ENCODE data around the gene MAGEF1.

The MAGEF1 gene

DNA sequence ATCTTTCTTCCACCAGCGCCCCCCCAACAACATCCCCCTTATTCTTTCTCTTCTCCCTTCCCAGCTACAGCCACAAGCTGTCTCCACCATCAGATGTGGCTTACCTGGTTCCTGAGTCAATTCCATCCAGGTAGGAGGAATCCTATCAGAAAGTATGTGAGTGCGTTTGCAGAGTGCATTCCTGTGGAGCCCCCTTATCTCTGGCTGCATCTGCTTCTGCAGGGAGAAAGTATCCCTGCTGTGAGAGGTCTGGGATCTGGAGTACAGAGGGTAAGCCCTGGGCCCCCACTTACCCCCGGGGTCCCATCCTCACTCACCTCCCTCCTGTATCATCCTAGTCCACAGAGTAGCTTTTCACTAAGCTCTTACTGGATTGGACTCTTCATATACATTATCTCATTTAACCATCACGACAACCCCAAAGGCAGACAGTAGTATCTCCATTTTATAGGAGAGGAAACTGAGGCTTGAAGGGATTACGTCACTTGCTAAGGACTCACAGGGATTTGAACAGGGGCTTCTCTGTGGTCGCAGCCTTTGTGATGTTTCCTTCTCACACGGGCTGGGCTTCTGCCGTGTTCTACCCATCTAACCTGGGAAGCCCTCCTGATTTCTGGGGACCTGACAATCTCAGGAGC is 22.2 kb upstream of the MAGEF1 start:
- TF ChIP-seq SIN3A (IDR thresholded peaks at IDR 0.05; ENCODE audit: borderline replicate concordance, insufficient read depth, low read length) (no peak), POLR2AphosphoS5 (IDR thresholded peaks at IDR 0.05; ENCODE audit: low read depth, low read length) (no peak), TAF1 (IDR thresholded peaks at IDR 0.05; ENCODE audit: borderline replicate concordance, insufficient read depth, low read length) (no peak), FOXP2 (optimal IDR thresholded peaks at IDR 0.05; ENCODE audit: borderline replicate concordance, extremely low read depth, extremely low read length, insufficient read depth) (no peak)
- TF ChIP-seq, protein P1, sequence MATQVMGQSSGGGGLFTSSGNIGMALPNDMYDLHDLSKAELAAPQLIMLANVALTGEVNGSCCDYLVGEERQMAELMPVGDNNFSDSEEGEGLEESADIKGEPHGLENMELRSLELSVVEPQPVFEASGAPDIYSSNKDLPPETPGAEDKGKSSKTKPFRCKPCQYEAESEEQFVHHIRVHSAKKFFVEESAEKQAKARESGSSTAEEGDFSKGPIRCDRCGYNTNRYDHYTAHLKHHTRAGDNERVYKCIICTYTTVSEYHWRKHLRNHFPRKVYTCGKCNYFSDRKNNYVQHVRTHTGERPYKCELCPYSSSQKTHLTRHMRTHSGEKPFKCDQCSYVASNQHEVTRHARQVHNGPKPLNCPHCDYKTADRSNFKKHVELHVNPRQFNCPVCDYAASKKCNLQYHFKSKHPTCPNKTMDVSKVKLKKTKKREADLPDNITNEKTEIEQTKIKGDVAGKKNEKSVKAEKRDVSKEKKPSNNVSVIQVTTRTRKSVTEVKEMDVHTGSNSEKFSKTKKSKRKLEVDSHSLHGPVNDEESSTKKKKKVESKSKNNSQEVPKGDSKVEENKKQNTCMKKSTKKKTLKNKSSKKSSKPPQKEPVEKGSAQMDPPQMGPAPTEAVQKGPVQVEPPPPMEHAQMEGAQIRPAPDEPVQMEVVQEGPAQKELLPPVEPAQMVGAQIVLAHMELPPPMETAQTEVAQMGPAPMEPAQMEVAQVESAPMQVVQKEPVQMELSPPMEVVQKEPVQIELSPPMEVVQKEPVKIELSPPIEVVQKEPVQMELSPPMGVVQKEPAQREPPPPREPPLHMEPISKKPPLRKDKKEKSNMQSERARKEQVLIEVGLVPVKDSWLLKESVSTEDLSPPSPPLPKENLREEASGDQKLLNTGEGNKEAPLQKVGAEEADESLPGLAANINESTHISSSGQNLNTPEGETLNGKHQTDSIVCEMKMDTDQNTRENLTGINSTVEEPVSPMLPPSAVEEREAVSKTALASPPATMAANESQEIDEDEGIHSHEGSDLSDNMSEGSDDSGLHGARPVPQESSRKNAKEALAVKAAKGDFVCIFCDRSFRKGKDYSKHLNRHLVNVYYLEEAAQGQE (IDR thresholded peaks at IDR 0.05; ENCODE audit: insufficient read depth in 1 of 2, low read depth in 2 of 2, low read length in 2 of 2): no peak

DNA sequence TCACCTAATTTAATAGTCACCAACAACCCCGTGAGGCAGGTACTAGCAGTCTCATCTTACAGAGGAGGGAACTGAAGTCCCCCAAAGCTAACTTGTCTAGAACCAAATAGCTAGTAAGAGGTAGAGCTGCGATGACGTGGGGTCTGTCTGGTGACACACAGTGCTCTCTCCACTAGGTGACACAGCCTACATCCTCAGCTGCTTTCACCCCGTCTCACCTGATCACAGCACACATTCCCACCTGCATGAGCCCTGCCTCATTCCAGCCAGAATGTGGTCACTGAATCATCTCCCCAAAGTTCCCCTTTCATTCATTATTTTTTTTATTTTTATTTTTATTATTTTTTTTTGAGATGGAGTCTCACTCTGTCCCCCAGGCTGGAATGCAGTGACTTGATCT is 21.3 kb upstream of the MAGEF1 start:
- TF ChIP-seq POLR2AphosphoS5 (IDR thresholded peaks at IDR 0.05; ENCODE audit: low read depth, low read length) (no peak), SIN3A (IDR thresholded peaks at IDR 0.05; ENCODE audit: borderline replicate concordance, insufficient read depth, low read length) (no peak), TAF1 (IDR thresholded peaks at IDR 0.05; ENCODE audit: borderline replicate concordance, insufficient read depth, low read length) (no peak), FOXP2 (optimal IDR thresholded peaks at IDR 0.05; ENCODE audit: borderline replicate concordance, extremely low read depth, extremely low read length, insufficient read depth) (no peak)
- TF ChIP-seq, protein P1 (IDR thresholded peaks at IDR 0.05; ENCODE audit: insufficient read depth in 1 of 2, low read depth in 2 of 2, low read length in 2 of 2): no peak

DNA sequence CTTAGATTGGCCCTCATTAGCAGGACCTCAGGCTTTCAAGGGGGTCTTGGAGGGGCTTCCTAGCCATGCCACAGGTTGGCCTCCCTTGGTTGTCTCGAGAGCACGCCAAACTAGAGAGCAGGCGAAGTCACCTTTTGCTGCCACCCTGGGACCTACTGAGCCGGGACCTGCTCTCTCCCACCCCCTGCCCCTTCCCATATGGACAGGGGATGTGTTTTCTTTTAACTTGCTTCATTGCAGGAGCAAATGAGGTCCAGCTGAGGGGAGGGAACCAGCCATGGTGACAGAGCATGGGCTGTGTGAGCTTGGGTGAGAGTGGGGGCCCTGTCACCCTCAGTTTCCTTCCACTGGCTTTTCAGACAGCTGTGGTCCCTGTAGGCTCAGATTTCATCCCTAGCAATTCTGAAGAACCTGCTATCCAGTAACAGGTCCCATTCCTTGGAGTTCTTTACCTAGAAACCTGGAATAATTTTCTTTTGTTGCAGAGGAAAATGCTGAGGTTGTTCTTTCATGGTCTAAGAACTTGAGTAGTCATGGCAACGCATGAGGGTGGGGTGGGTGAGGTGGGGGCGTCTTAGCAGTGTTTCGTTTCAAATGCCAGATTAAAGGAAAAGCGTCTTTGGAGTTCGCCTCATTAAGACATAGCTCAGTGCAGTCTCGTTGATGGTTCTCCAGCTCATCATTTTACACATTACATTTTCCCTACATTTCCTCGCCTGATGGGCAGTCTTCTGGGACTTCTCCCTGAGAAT is 20.1 kb upstream of the MAGEF1 start:
- TF ChIP-seq FOXP2 (optimal IDR thresholded peaks at IDR 0.05; ENCODE audit: borderline replicate concordance, extremely low read depth, extremely low read length, insufficient read depth) (no peak), SIN3A (IDR thresholded peaks at IDR 0.05; ENCODE audit: borderline replicate concordance, insufficient read depth, low read length) (no peak), POLR2AphosphoS5 (IDR thresholded peaks at IDR 0.05; ENCODE audit: low read depth, low read length) (no peak), TAF1 (IDR thresholded peaks at IDR 0.05; ENCODE audit: borderline replicate concordance, insufficient read depth, low read length) (no peak)
- TF ChIP-seq, protein P1 (IDR thresholded peaks at IDR 0.05; ENCODE audit: insufficient read depth in 1 of 2, low read depth in 2 of 2, low read length in 2 of 2): no peak

DNA sequence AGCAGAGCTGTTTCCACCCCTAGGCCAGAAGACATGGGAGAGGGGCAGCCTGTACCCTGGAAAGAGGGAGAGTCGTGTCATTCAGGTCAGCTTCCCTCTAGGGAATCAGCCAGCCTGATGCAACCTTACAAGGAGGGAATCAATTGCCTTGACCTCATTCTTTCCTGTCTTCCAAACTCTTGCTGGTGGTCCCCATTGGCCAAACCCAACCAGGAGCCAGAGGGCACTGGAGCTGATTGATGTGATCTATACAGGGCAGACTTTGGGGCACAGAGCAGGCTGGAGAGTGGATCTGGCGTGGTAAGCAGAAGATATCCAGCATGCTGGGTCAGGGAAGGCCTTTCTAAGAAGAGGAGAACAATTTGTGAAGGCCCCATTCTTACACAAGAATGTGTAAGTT is 19.1 kb upstream of the MAGEF1 start:
- TF ChIP-seq, protein P1 (IDR thresholded peaks at IDR 0.05; ENCODE audit: insufficient read depth in 1 of 2, low read depth in 2 of 2, low read length in 2 of 2): no peak
- no peak for TF ChIP-seq FOXP2 (optimal IDR thresholded peaks at IDR 0.05; ENCODE audit: borderline replicate concordance, extremely low read depth, extremely low read length, insufficient read depth)
- TF ChIP-seq TAF1 (IDR thresholded peaks at IDR 0.05; ENCODE audit: borderline replicate concordance, insufficient read depth, low read length): no peak
- no peak for TF ChIP-seq SIN3A (IDR thresholded peaks at IDR 0.05; ENCODE audit: borderline replicate concordance, insufficient read depth, low read length)
- no peak for TF ChIP-seq POLR2AphosphoS5 (IDR thresholded peaks at IDR 0.05; ENCODE audit: low read depth, low read length)
